HS-27A (cell line): ENCODE data around the gene COG7.
"Not testable (repeated sequence)": the region's sequence is repeated elsewhere in the genome, so short reads cannot be mapped to it uniquely, and the experiment has no call there.

Source experiments
- DNase-seq: peaks from one replicate; pipeline ENCODE4 v3.0.0-alpha.2; 2012; ENCODE audit warnings: low read depth, missing footprints

The COG7 gene

DNA sequence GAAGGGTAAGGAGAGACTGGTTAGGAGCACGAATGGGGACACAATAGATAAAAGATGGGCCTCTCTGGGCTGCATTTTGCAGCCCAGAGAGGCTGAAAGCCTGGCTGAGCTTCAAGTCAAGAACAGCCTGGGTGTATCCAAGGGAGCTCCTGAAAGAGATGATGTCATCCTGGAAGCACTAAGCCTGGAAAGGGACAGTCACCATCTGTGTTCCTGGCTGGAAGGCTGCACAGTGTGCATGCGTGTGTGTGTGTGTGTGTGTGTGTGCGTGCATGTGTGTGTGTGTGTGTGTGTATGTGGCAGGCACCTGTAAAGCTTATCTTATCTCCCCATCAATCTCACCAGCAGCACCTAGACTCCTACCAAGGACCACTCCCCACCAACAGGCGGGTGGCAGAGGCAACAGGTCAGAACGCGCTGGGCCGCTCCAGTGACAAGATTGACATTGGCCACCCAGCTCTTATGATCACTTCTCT lies 44.1 kb downstream of the COG7 start:
- no peak for DNase-seq

DNA sequence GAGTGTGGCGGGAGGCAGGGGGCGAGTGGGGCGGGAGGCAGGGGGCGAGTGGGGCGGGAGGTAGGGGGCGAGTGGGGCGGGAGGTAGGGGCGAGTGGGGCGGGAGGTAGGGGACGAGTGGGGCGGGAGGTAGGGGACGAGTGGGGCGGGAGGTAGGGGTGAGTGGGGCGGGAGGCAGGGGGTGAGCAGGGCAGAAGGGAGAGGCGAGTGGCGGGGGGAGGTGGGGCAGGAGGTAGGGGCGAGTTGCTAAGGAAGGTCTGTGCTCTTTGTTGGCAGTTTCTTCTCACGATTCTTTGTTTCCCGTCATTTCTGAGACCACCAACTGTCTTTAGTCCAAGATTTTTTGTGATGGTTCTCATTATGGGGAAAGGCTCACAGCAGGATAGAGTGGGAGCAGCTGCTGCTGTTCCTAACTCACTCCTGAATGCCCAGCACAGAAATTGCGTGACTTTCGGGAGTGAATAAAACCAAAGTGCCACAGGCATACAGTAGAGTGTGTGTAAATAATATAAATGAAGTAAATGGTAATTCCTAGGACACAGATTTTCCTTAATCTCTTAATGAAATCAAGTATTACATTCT lies 44.7 kb downstream of the COG7 start:
- no peak for DNase-seq

DNA sequence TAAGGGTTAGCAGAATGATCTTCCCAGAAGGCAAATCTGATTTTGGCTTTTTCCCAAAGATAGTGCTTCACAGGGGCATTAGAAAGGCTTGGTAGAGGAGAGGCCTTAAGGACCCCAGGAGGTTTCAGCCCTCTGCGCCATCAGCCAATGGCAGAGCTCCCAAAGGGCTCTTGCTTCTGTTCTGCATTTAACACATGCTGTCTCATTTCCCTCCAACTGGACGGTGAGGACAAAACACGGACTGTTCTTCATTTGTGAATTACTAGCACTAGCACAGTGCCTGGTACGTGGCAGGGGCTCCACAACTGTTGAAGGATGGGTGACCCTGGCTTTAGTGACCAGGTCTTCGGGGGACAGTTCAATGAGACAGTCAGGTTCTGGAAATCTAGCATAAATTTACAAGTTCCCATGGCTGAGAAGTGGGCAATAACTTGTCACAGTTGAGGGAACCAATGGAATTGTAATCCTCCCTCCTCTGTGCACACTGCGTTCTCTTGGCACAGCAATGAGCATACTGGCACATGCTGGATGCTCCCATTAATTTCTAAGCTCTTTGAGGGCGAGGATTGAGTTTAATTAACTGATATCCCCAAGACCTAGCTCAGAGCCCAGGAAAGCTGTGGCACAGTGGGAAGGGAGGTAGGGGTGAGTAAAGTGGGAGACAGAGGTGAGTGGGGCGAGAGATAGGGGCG lies 45.4 kb downstream of the COG7 start:
- no peak for DNase-seq

DNA sequence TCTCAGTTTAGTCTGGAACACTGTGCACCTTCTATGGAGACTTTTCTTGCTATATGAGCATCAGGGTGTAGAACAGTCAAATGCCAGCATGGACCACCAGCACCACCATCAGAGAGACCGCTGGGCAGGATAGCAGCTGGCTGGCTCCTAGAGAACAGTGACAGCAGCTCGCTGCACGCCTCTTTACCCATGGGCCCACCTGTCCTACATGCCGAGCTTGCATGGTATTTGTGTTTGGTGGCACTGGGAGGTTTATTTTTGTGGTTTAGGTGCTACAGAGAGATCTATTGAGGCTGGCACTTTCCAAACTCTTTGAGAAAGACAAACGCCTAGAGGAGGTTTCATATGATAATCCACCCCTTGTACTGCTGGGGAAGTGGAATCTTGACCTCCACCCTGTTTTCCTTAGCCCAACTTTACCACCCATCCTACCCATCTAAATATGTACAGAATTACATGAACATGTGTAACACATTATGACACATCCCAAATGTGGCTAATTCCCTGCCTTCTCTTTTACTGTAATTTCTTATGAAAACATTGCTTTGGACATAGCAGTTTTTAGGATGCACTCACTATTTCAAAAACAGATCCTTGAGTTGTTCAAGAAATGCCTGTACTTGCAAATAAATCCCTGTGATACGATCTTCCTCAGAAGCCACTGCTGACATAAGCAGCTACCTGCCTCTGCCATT lies 46.3 kb downstream of the COG7 start:
- no peak for DNase-seq

DNA sequence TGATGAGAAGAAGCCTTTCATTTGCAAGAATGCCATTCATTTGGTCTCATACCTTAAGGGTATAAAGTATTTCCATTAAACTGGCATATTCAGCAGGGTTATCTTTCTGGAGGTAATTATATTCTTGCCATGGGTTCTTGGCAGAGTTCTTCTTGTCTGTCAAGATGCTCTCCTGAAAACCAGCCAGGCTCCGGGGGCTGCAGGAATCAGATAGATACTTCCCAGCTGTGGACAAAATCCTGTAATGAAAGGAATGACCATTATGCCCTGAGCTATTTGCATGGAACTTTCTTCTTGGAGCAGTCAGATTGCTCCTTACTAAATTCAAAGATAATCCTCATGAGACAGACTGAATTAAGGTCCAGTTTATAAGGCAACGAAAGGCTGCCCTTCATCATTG lies 47.0 kb downstream of the COG7 start:
- no peak for DNase-seq

DNA sequence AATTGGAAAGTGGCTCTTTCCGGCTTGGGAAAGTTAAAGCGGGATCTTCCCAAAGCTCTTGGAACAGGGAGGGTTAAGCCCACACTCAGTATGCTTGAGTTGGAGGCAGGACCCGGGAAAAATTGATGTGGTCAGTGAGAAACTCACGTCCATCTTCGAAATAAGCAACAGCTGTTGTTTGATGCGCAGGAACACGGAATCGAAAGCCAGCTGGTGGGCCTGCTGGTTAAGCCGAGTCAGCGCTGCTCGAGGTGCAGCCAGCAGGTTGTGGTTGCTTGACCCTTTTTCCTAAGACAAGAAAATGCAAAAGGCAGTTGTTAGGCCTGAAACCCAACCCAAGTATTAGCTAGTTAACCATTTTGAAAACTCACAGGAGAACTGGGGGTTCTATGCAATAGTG lies 49.4 kb downstream of the COG7 start:
- no peak for DNase-seq

DNA sequence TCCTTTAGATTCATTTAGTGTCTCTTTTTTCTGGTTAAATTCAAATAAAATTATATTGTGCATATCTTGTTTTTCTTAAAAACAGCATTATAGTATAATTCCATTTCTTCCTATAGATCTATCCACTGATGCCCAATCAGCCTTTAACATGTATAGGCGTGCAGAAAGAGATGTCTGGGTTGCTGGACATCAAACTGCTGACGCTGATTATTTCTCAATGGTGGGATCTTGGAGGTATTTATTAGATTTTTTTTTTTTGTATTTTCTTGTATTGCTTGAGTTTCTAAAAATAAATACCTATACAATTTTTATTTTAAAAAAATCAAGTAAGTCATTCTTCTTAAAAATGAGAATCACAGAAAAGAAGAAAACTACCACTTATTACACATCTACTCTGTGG lies 50.9 kb downstream of the COG7 start:
- DNase-seq: no peak

DNA sequence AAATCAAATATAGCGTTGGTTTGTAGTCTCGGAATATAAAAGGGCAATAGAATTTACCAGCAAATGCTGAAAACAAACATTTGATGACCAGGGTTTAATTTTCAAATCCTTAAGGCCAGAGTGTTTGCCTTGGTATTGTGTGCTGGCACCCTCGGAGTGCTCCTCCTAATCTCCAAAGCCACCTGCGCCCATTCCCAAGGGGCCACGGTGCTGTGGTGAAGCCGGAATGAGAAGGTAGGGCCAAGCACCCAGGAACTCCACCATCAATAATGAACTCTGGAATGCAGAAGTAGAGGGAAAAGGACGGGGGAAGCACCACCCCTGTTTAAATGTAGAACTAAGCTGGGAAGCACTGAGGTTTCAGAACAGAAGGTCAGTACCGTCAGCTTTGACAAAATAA lies 51.9 kb downstream of the COG7 start:
- DNase-seq: no peak

DNA sequence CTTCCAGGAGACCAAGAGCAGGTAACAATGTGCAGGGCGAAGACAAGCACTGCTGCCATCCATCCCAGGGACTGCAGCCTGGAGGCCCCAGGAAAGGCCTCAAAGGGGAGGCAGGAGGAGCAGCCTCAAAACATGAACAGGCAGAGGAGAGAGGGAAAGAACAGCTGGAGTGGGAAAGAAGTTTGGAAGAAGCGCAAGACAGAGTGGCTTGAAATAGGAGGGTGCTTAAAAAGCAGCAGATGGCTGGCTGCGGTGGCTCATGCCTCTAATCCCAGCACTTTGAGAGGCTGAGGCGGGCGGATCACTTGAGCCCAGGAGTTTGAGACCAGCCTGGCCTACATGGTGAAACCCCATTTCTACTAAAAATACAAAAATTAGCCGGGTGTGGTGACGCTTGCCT lies 52.5 kb downstream of the COG7 start:
- DNase-seq: not testable (repeated sequence)

DNA sequence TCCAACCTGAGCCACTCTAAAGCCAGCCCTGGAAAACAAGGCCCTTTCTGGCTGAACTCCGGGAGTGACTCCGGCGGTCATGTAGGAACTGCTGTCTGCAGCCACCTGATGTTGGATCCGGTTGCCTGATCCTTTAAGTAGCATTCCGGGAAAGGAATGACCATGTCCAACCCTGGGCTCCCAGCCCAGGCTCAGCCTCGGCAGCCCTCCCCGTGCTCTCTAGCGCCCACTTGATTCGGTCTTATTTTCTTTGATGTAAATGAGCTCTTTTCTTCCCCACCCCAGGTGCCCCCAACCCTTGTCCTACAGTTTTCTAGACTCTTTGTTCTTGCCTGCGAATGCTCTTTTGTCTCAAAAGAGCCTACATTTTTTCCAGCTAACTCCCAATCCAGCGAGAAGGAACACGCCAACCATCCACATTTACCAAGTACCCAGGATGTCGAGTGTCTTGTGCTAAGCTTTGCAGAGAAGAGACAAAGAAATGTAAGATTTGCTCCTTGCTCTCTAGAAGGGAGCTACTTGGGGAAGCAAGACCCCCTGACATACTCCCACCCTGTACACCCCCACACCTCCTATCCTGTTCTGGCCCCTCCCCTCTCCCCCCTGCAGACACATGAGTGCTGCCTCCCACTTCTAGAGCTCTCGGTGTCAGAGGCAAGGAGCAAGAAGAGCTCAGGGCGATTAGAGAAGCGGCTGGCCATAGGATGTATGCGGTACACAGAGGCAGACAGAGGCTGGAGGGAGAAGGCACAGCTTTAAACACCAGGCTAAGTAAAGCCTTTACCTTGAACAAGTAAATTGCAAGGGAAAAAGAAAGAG lies 53.8 kb downstream of the COG7 start:
- no peak for DNase-seq

DNA sequence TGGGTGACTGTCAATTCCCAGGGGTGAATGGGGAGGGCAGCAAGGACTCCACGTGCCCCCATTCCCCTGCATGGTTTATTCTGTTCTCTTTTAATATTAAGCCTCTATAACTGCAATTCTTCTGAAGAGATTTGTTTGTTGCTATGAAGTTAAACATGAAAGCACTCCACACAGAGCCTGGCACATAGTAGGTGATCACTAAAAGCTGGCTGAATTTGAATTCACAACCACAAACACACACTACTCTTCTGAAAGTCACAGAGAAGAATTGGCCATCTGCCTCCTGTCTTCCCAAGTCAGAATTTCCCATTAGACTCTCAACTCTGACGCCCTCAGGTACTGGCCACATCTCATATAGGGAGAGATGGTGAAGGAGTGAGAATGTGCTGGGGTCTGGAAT lies 55.5 kb downstream of the COG7 start:
- DNase-seq: no peak

DNA sequence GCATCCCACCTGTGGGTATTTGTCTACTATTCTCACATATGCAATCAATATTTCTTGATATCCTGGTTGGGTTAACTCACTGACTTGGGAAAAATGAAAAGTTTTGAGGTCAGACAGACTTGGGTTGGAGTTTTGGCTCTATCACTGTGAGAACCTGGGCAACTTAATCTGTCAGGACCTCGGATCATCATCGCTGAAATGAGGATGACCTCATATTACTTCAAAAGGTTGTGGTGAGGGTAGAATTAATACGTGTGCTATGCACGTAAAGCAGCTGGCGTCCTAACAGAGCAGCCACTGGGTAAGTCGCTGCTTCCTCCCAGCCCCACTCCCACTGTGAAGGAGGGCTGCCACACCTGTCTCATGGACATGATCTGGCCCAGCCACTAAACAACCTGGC lies 57.3 kb downstream of the COG7 start:
- no peak for DNase-seq

DNA sequence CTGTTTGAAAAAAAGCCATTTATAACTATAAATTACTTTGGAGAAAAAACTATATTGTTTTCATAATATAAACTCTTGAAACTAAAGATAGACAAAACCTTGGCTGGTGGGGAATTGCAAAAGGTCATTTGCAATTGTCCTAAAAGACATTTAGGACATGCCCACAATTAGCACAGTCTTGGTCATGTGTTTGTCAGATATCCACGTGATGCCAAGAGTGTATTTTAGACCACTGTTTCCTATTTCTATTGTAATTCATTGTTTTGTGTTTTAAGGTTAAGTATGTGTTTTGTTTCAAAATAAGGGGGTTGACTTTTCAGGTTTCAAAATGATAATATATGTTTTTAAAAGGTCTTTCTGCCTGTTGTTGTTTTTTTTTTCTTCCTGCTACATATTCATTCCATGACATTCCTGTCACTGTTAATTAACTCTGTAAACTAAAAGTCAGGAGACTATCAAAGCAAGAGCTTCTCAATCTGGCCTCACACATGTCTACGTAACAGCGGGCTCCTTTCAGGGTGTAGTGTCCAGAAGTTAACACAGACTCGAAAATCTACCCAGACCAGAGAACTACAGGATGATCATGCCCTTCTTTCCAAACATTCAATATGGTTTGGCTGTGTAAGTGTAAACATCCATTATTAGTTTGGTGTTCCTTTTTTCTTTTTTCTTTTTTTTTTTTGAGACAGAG lies 58.7 kb downstream of the COG7 start:
- DNase-seq: no peak

DNA sequence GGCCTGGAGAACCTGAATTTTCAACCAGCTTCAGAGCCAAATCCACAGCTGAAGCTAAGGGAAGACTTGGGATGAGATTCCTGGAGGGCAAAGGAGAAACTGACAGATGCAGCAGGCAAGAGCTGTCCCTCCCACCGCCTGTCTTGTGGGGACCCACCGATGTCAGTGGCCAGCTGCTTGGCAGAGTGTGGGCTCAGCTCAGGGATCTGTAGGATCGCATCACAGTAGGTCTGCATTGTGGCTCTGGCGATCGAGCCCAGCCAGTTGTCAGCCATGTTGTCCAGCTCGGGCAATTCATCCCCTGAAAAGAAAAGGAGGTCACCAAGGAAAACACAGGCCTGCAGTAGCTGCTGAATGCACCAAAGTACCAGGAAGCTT lies 60.8 kb downstream of the COG7 start:
- DNase-seq: no peak

DNA sequence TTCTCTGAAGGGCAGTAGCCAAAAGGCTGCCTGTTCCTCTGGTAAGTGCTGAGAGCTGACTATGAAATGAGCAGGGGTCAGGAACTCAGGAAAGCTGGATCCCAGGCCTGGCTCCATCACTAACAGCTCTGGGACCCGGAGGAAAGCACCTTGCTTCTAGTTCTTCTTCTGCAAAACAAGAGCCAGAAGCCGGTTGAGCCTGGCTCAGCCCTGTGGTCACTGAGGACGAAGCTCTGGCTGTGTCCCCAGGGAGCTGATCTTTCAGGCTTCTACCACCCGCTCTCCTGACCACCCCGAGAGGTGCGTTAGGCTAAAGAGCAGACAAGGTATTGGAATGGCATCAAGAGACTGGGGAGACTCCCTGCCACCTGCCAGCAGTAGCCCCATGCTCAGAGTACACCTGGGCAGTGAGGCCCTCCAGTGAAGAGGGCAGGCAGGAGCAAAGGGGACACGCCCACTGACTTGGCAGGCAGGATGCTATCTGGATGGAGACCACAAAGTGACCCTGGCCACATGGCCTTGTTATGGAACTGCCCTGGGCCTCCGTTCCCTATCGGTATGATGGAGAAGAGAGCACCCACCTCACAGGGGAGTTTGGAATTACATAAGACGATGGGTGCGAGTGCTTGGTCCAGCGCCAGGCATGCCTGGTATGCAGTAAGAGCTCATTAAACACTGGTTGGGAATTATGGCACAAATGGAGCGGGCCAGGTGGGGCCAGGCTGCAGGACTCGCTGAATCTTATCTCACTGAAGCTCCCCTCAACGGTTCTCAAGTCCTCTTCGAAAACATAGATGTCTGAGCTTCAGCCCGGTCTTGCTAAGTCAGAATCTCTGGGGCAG lies 61.4 kb downstream of the COG7 start:
- DNase-seq: no peak

DNA sequence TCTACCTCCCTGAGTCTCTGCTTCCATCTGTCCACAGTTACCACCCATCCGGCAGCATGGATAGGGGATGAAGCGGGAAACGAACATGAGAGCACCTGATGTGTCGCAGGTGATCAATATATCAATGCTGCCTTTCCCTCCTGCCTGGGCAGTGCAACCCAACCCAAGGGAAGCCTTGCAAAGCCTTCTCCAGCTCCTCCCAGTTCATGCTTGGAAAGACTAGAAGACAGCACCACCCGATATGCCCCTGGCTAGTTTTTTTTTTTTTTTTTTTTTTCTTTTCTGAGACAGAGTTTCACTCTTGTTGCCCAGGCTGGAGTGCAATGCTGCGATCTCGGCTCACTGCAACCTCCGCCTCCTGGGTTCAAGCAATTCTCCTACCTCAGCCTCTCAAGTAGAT lies 63.1 kb downstream of the COG7 start:
- DNase-seq: not testable (repeated sequence)

DNA sequence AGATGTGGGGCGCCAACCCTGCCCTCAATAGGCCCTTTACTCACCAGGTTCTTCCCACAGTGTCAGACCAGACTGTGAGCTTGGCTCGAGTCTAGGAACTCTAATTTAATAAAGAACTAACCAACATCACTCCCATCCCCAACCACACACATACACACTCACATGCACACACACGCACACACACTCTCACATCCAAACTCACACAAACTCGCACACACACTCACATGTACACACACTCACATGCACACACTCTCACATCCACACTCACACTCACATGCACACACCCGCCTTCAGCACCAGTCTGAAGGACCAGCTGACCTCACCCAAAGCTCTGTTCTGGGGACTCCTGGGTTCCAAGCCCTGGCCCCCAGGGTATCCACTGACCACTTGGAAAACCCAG lies 63.8 kb downstream of the COG7 start:
- DNase-seq: no peak

DNA sequence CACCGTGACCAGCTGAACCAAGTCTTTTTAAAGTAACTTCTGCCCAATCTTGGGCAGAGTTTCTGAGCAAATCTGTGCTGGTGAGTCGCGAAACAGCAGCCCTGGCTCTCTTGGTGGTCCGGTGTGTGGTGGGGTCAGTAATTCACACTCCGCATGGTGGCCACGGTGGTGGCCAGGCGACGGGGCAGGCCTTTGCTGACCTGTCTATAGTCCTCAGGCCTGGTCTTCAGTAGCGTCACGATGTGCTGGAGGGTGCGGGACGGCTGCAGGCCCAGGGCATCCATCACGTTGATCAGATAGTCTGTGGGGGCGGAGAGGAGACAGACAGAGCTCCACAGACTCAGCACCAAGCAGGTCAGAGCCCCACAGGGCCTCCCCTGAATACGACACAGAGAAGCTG lies 64.2 kb downstream of the COG7 start:
- DNase-seq: no peak

DNA sequence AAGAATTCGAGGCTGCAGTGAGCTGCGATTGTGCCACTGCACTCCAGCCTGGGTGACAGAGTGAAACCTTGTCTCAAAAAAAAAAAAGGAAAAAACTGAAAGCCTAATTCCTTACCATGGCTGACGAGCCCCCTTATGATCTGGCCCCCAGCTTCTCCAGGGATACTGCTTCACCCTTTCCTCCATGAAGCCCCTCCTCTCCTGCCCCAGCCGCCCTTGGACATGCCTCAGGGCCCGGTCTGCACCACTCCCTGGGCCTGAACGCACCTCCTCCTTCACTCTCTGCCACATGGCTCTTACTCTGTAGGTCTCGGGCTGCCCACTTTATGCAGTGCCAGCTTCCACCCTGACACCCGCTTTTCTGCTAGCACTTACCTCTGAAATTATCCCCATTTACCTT lies 65.3 kb downstream of the COG7 start:
- DNase-seq: no peak

DNA sequence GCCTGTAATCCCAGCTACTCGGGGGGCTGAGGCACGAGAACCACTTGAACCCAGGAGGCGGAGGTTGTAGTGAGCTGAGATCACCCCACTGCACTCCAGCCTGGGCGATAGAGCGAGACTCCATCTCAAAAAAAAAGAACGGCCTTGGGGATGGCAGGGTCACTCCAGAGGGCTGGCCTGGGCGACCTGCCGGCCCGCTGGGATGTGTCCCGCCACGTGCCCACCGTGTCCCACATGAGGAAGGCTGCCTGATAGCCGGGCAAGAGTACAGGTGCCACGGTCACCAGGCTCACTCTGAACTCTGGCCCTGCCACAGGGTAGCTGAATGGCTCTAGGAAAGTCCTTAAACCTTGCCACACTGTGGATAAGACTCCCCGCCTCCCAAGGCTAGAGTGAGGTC lies 67.5 kb downstream of the COG7 start:
- DNase-seq: no peak

DNA sequence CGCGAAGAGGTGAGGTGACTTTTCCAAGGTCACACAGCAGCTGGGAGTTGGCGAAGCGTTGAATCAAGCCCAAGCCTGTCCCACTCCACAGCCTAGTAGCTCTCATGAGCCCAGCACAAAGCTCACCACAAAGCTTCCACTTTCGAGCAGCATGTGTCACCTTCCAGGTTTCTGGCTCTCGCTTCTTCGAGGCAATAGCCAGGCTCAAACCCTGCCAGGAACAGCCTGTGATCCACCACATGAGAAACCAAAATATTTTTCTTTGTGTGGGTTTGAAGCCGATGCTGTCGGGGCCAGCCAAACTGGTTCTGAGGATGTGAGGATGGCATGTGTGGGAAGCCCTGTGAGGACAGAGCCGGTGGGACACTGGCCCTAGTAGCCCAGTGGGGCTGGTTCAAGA lies 68.1 kb downstream of the COG7 start:
- DNase-seq: no peak
